ENCODE results near the gene TNFSF9.

The TNFSF9 gene

DNA sequence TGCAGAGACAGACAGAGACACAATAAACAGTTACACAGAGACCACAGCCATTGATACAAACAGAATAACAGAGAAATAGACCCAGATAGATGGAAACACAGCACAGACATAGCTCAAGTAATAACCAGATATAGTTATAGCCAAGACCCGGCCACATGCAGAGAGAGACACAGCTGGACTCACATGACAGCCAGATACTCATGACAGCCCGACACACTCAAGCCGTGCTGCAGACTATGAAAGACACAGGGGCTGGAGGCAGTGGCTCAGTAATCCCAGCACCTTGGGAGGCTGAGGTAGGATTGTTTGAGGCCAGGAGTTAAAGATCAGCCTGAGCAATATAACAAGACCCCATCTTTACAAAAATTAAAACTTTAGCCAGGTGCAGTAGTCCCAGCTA is 47.6 kb upstream of the TNFSF9 start:
- H3F3A ChIP-seq (ENCODE audit: insufficient read depth), result no peaks in the 10 kb centered on the region
- H3K27me3 ChIP-seq (ENCODE audit: low read length), result no peaks in the 10 kb centered on the region
- H2AFZ ChIP-seq (ENCODE audit: low read depth, low read length, severe bottlenecking), result no peak overlapping the region
- TF ChIP-seq EZH2phosphoT487 (conservative IDR thresholded peaks at IDR 0.05; ENCODE audit: low read length), result no peak
- TF ChIP-seq, protein P1, sequence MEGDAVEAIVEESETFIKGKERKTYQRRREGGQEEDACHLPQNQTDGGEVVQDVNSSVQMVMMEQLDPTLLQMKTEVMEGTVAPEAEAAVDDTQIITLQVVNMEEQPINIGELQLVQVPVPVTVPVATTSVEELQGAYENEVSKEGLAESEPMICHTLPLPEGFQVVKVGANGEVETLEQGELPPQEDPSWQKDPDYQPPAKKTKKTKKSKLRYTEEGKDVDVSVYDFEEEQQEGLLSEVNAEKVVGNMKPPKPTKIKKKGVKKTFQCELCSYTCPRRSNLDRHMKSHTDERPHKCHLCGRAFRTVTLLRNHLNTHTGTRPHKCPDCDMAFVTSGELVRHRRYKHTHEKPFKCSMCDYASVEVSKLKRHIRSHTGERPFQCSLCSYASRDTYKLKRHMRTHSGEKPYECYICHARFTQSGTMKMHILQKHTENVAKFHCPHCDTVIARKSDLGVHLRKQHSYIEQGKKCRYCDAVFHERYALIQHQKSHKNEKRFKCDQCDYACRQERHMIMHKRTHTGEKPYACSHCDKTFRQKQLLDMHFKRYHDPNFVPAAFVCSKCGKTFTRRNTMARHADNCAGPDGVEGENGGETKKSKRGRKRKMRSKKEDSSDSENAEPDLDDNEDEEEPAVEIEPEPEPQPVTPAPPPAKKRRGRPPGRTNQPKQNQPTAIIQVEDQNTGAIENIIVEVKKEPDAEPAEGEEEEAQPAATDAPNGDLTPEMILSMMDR (IDR thresholded peaks at IDR 0.05; ENCODE audit: insufficient read depth, low read length, poor library complexity, severe bottlenecking), result no peak
- H3K9me3 ChIP-seq (ENCODE audit: insufficient read depth, low read length), result no peaks in the 10 kb centered on the region
- no peak overlapping the region for H3K27ac ChIP-seq (ENCODE audit: low read depth, low read length)
- no peak overlapping the region for H3K4me3 ChIP-seq (ENCODE audit: insufficient read depth, low read length, poor library complexity, severe bottlenecking)
- H3K9me2 ChIP-seq (replicated peaks; ENCODE audit: insufficient read depth, low read length), result no peaks in the 10 kb centered on the region
- H3K9ac ChIP-seq (ENCODE audit: low read length), result no peak overlapping the region
- no peaks in the 10 kb centered on the region for H4K20me1 ChIP-seq (ENCODE audit: low read depth, low read length)
- no peak overlapping the region for H3K4me2 ChIP-seq (ENCODE audit: low read depth, low read length, poor library complexity, severe bottlenecking)
- H3K79me2 ChIP-seq (ENCODE audit: insufficient read depth, low read length), result peaks cover 4% of the 10 kb centered on the region; the same call in 1 of the 2 replicates
- no peaks in the 10 kb centered on the region for H3K36me3 ChIP-seq (ENCODE audit: low read length)

DNA sequence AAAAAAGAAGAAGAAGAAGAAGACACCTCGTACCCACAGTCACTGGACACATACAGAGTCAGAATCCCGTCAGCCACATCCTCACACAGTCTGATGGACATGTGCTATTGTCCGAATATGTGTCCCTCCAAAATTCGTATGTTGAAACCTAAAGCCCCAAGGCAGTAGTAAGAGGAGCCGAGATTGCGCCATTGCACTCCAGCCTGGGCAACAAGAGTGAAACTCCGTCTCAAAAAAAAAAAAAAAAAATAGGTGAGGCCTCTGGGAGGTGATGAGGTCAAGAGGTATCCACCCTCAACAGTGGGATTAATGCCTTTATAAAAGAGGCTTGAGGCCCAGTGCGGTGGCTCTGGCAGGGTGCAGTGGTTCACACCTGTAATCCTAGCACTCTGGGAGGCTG is 46.6 kb upstream of the TNFSF9 start:
- Histone ChIP-seq H3K36me3 (ENCODE audit: low read length) (no peaks in the 10 kb centered on the region), H3K4me3 (ENCODE audit: insufficient read depth, low read length, poor library complexity, severe bottlenecking) (no peak overlapping the region), H3K9me2 (replicated peaks; ENCODE audit: insufficient read depth, low read length) (no peaks in the 10 kb centered on the region), H3K4me2 (ENCODE audit: low read depth, low read length, poor library complexity, severe bottlenecking) (no peak overlapping the region), H3K27me3 (ENCODE audit: low read length) (no peaks in the 10 kb centered on the region), H3K79me2 (ENCODE audit: insufficient read depth, low read length) (peaks cover 4% of the 10 kb centered on the region; the same call in 1 of the 2 replicates), H3K27ac (ENCODE audit: low read depth, low read length) (no peak overlapping the region), H4K20me1 (ENCODE audit: low read depth, low read length) (no peaks in the 10 kb centered on the region), H3K9ac (ENCODE audit: low read length) (no peak overlapping the region), H3F3A (ENCODE audit: insufficient read depth) (no peaks in the 10 kb centered on the region), H2AFZ (ENCODE audit: low read depth, low read length, severe bottlenecking) (no peak overlapping the region), H3K9me3 (ENCODE audit: insufficient read depth, low read length) (no peaks in the 10 kb centered on the region)
- TF ChIP-seq EZH2phosphoT487 (conservative IDR thresholded peaks at IDR 0.05; ENCODE audit: low read length), result no peak
- TF ChIP-seq, protein P1 (IDR thresholded peaks at IDR 0.05; ENCODE audit: insufficient read depth, low read length, poor library complexity, severe bottlenecking), result no peak

DNA sequence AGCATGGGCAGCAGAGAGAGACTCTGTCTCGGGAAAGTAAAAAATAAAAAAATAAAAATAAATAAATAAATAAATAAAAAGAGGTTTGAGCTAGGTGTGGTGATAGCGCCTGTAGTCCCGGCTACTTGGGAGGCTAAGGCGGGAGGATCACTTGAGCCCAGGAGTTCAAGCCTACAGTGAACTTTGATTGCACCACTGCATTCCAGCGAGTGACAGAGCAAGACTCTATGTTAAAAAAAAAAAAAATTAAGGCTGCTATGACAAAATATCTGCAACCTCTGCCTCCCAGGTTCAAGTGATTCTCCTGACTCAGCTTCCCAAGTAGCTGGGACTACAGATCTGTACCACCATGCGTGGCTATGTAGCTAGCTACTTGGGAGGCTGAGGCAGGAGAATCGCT is 46.0 kb upstream of the TNFSF9 start:
- no peaks in the 10 kb centered on the region for H3F3A ChIP-seq (ENCODE audit: insufficient read depth)
- H2AFZ ChIP-seq (ENCODE audit: low read depth, low read length, severe bottlenecking), result no peak overlapping the region
- H4K20me1 ChIP-seq (ENCODE audit: low read depth, low read length), result no peaks in the 10 kb centered on the region
- H3K27ac ChIP-seq (ENCODE audit: low read depth, low read length), result no peak overlapping the region
- H3K9me3 ChIP-seq (ENCODE audit: insufficient read depth, low read length), result no peaks in the 10 kb centered on the region
- H3K9me2 ChIP-seq (replicated peaks; ENCODE audit: insufficient read depth, low read length), result no peaks in the 10 kb centered on the region
- no peaks in the 10 kb centered on the region for H3K36me3 ChIP-seq (ENCODE audit: low read length)
- no peaks in the 10 kb centered on the region for H3K27me3 ChIP-seq (ENCODE audit: low read length)
- no peak overlapping the region for H3K4me3 ChIP-seq (ENCODE audit: insufficient read depth, low read length, poor library complexity, severe bottlenecking)
- no peak for TF ChIP-seq EZH2phosphoT487 (conservative IDR thresholded peaks at IDR 0.05; ENCODE audit: low read length)
- TF ChIP-seq, protein P1 (IDR thresholded peaks at IDR 0.05; ENCODE audit: insufficient read depth, low read length, poor library complexity, severe bottlenecking), result no peak
- H3K79me2 ChIP-seq (ENCODE audit: insufficient read depth, low read length), result peaks cover 4% of the 10 kb centered on the region; the same call in 1 of the 2 replicates
- no peak overlapping the region for H3K9ac ChIP-seq (ENCODE audit: low read length)
- H3K4me2 ChIP-seq (ENCODE audit: low read depth, low read length, poor library complexity, severe bottlenecking), result no peak overlapping the region

All from SU-DHL-6 (cell line).